KOPT-K1 (cell line): ENCODE results near the gene INPP4B.

ENCODE experiments used
- H3K27ac ChIP-seq: fragments of 200-600 bp; sonication (generic); 2 replicates; pipeline ENCODE4 v1.5.1; 2016; ENCODE audit warnings: antibody characterized with exemption, mild to moderate bottlenecking, low read depth, low read length; ENCODE audit not compliant: poor library complexity, severe bottlenecking
- H3K36me3 ChIP-seq: fragments of 200-600 bp; sonication (generic); 2 replicates; pipeline ENCODE4 v1.5.1; 2017; ENCODE audit warnings: antibody characterized with exemption, mild to moderate bottlenecking, low read length, moderate library complexity; ENCODE audit not compliant: insufficient read depth
- H3K9me3 ChIP-seq: fragments of 200-600 bp; sonication (generic); 2 replicates; pipeline ENCODE4 v1.5.1; 2017; ENCODE audit warnings: antibody characterized with exemption, low read length, mild to moderate bottlenecking; ENCODE audit not compliant: insufficient read depth, poor library complexity, severe bottlenecking

Gene INPP4B

GRCh38 chr4:142615324-142615665 lies 230.8 kb downstream of the INPP4B start:
- Histone ChIP-seq H3K27ac (no peak overlapping the region), H3K36me3 (no peaks in the 10 kb centered on the region), H3K9me3 (peaks cover 19% of the 10 kb centered on the region)

DNA sequence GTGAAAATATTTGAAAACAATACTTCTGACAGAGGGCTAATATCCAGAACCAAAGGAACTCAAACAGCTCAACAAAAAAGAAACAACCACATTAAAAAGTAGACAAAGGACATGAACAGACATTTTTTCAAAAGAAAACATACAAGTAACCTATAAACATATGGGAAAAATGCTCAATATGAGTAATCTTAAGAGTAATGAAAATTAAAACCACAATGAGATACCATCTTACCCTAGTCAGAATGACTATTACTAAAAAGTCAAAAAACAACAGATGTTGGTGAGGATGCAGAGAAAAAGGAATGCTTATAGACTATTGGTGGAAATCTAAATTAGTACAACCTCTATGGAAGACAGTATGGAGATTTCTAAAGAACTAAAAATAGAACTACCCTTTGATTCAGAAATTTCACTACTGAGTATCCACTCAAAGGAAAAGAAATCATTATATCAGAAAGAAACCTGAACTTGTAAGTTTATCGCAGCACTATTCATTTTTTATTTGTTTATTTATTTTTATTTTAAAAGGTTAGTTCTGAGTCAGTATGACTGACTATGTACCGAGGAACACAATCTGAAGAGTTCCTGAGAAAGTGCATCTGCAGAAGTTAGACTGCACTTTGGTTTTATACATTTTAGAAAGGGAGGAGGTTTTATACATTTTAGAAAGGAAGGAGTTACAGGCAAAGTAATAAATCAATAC lies 231.3 kb downstream of the INPP4B start:
- no peaks in the 10 kb centered on the region for H3K36me3 ChIP-seq
- no peak overlapping the region for H3K27ac ChIP-seq

DNA sequence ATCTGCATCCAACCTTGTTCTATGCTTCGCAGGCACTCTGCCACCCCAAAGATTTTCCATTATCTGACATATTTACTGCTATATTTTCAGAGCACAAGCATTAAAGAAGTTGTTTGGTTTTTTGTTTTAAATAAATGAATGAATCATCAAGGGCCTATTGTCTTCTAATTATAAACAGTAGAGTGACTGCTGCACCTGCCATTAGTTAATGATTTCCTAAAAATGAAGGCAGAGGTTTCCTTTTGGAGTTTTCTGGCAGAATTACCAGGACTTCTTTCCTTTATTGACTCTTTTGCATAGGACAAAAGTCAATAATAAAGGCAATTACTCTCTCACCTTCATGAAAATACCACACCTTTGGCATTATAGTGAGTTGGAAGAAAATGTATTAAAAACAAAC lies 238.1 kb downstream of the INPP4B start:
- H3K27ac ChIP-seq = no peak overlapping the region
- peaks cover 32% of the 10 kb centered on the region for H3K9me3 ChIP-seq
- no peaks in the 10 kb centered on the region for H3K36me3 ChIP-seq

More for the DNA sequence above, 231.3 kb downstream of the INPP4B start:
- H3K9me3 ChIP-seq = peaks cover 22% of the 10 kb centered on the region

DNA sequence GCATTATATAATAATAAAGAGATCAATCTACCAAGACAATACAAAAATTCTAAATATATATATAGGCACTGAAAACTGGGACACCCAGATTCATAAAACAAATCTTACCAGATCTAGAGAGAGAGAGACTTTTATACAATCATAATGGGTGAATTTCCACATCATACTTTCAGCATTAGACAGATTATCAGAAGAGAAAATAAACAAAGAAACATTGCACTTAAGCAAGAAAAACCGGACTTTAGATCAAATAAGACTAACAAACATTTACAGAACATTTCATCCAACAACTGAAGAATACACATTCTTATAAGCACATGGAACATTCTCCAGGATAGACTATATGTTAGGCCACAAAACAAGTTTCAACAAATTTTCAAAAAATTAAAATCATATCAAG lies 245.1 kb downstream of the INPP4B start:
- Histone ChIP-seq H3K36me3 (no peaks in the 10 kb centered on the region), H3K27ac (no peak overlapping the region), H3K9me3 (peaks cover 23% of the 10 kb centered on the region)

GRCh38 chr4:142598132-142598531 lies 248.0 kb downstream of the INPP4B start:
- H3K9me3 ChIP-seq = peaks cover 11% of the 10 kb centered on the region
- no peaks in the 10 kb centered on the region for H3K36me3 ChIP-seq
- H3K27ac ChIP-seq = no peak overlapping the region

- Histone ChIP-seq H3K9me3 (no peaks in the 10 kb centered on the region), H3K27ac (no peak overlapping the region), H3K36me3 (no peaks in the 10 kb centered on the region)
Observed at GRCh38 chr4:142596595-142596994, 249.5 kb downstream of the INPP4B start.

- no peak overlapping the region for H3K27ac ChIP-seq
- H3K36me3 ChIP-seq = no peaks in the 10 kb centered on the region
- no peaks in the 10 kb centered on the region for H3K9me3 ChIP-seq
Observed at GRCh38 chr4:142596121-142596520, 250.0 kb downstream of the INPP4B start.

GRCh38 chr4:142595222-142595871 lies 250.8 kb downstream of the INPP4B start:
- H3K9me3 ChIP-seq = no peaks in the 10 kb centered on the region
- H3K36me3 ChIP-seq = no peaks in the 10 kb centered on the region
- H3K27ac ChIP-seq = no peak overlapping the region

- no peak overlapping the region for H3K27ac ChIP-seq
- H3K36me3 ChIP-seq = no peaks in the 10 kb centered on the region
- H3K9me3 ChIP-seq = no peaks in the 10 kb centered on the region
Observed at GRCh38 chr4:142585411-142585810, 260.7 kb downstream of the INPP4B start.

DNA sequence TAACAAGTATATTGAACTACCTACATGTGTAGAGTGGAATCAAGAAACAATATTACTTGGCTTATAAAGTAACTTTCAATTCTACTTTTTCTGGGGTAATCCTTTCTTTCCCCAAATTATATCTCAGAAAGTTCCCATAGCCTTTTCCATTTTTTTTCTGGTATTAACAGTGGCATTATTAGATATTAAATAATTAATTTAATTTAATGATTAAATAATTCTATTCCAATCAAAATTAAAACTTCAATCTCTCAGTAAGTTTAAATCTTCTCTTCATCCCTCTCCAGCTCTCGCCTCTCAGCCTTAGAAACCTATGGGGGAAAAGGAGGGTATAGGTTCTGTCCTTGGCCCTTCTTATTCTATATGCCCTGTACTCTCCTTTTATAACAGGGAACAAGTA lies 262.4 kb downstream of the INPP4B start:
- Histone ChIP-seq H3K36me3 (no peaks in the 10 kb centered on the region), H3K27ac (no peak overlapping the region), H3K9me3 (no peaks in the 10 kb centered on the region)

DNA sequence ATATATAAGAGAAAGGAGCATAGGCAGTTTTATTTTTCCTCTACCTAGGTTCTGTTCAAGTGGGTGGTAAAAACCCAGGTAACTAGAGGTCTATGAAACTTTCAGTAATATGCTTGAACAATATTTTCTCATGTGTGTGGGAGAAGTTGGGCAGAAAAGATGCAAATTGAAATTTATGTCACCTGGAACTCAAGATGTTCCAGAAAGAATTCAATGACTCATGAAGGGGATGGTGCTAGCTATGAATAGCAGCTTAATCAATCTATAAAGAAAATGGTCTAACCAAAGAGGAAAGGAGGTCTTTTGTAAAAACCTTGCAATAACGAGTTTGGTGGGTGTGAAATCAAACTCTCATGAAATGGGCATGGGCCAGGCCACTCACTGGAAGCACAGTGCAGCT lies 263.8 kb downstream of the INPP4B start:
- H3K27ac ChIP-seq = no peak overlapping the region
- H3K9me3 ChIP-seq = no peaks in the 10 kb centered on the region
- no peaks in the 10 kb centered on the region for H3K36me3 ChIP-seq

- Histone ChIP-seq H3K36me3 (no peaks in the 10 kb centered on the region), H3K9me3 (no peaks in the 10 kb centered on the region), H3K27ac (no peak overlapping the region)
Observed at GRCh38 chr4:142581881-142582280, 264.2 kb downstream of the INPP4B start.

- H3K9me3 ChIP-seq = no peaks in the 10 kb centered on the region
- no peaks in the 10 kb centered on the region for H3K36me3 ChIP-seq
Observed at GRCh38 chr4:142579443-142579842, 266.7 kb downstream of the INPP4B start.

DNA sequence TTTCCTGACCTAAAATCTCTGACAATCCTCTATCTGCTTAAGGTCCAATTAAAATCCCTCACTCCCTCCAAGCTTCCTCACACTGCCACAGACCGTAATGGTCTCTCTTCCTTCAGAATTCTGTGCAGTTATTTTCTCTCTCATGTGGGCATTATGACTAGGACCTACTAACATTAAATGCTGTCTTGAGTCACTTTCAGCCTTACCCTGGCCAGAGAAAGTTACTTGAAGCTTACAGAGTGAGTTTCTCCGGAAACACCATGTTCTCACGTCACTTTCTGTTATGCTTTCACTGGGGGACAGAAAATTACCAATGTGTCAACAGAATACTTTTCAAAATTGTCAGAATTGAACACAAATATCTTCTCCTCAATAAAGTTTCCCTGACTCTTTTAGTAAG lies 271.8 kb downstream of the INPP4B start:
- no peaks in the 10 kb centered on the region for H3K9me3 ChIP-seq
- H3K36me3 ChIP-seq = no peaks in the 10 kb centered on the region
- H3K27ac ChIP-seq = no peak overlapping the region

More at GRCh38 chr4:142579443-142579842, 266.7 kb downstream of the INPP4B start:
- no peak overlapping the region for H3K27ac ChIP-seq

DNA sequence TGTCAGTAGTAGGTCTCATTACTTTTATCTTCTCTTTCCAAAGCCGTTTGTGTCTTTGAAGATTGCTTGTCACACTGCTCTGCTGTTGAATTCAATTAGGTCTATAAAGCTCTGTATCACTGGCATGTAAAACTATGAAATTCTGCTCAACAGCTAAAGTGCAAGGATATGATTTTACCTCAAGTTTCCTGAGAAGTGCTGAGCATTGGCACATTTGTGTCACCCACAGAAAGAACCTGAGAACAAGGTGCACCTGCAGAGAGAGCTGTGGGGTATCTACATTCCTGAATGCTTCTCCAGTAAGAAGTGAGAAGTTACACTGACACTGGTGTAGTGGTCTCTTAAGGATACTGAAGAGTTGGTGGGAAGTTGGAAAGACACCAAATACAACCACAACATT lies 274.0 kb downstream of the INPP4B start:
- no peaks in the 10 kb centered on the region for H3K36me3 ChIP-seq
- no peaks in the 10 kb centered on the region for H3K9me3 ChIP-seq
- no peak overlapping the region for H3K27ac ChIP-seq
